ENCODE results near the gene SPACA1.
A peak's percentile ranks its signal among the peaks of the same experiment; 100 is the strongest.

The SPACA1 gene

DNA sequence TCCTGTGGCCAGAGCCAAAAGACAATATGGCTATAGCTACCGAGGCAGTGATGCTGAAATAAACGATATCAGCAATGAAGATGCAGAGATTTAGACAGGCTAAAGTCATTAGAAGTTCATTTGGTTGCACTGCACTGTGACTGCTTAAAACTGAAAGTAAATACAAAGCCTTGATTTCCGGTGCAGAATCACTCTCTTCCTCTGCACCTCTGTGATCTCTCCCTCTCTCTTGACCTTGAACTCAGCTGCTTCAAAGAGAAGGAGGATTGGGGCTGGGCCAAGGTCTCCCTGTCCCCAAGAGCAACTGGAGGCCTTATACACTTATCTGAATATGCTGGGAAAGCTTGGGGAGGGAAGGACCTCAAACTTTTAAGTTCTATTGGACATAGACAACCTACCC lies 34.6 kb upstream of the SPACA1 start:
- no peak for DNase-seq (ENCODE audit: low read depth)
- no peak overlapping the region for H3K4me3 ChIP-seq (ENCODE audit: low read length)
- TF ChIP-seq, protein P1, sequence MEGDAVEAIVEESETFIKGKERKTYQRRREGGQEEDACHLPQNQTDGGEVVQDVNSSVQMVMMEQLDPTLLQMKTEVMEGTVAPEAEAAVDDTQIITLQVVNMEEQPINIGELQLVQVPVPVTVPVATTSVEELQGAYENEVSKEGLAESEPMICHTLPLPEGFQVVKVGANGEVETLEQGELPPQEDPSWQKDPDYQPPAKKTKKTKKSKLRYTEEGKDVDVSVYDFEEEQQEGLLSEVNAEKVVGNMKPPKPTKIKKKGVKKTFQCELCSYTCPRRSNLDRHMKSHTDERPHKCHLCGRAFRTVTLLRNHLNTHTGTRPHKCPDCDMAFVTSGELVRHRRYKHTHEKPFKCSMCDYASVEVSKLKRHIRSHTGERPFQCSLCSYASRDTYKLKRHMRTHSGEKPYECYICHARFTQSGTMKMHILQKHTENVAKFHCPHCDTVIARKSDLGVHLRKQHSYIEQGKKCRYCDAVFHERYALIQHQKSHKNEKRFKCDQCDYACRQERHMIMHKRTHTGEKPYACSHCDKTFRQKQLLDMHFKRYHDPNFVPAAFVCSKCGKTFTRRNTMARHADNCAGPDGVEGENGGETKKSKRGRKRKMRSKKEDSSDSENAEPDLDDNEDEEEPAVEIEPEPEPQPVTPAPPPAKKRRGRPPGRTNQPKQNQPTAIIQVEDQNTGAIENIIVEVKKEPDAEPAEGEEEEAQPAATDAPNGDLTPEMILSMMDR (IDR thresholded peaks at IDR 0.05; ENCODE audit: insufficient read depth, low read depth, low read length, missing control alignments), result no peak

DNA sequence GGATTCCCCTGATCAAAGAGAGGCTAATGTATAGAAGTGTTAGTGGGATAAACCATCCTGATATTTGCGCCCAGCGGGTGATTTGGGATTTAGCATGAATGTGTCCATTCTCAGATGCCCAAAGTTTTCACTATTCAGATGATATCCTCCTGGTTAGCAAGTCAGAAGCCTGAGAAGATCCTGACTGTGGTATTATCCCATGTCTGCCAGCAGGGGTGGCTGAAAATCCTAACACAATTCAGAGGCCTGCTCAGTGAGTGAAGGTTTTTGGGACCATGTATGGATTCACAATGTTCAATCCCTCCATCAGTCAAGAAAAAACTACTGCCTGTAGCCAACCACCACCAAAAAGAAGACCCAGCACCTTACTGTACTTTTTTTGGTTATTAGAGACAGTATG lies 34.1 kb upstream of the SPACA1 start:
- no peak overlapping the region for H3K4me3 ChIP-seq (ENCODE audit: low read length)
- TF ChIP-seq, protein P1 (IDR thresholded peaks at IDR 0.05; ENCODE audit: insufficient read depth, low read depth, low read length, missing control alignments), result no peak
- DNase-seq (ENCODE audit: low read depth), result no peak

DNA sequence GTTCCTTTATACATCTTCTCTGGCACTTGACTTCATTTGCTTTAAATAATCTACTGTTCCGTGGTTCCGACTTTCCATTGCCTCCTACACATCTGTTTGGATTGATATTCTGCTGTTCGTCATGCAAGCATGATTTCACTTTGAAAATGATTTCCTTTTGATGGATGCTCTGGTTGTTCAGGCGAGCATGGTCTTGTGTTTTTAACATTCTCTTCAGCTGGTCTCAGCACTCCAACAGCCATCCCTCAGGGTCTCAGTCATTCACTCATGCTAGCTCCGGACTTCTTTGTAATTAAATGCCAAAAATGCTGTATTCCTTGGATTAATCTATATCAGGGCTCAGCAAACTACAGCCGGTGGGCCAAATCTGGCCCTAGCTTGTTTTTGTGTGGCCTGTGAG lies 27.2 kb upstream of the SPACA1 start:
- no peak for DNase-seq (ENCODE audit: low read depth)
- TF ChIP-seq, protein P1 (IDR thresholded peaks at IDR 0.05; ENCODE audit: insufficient read depth, low read depth, low read length, missing control alignments), result no peak
- no peak overlapping the region for H3K4me3 ChIP-seq (ENCODE audit: low read length)

DNA sequence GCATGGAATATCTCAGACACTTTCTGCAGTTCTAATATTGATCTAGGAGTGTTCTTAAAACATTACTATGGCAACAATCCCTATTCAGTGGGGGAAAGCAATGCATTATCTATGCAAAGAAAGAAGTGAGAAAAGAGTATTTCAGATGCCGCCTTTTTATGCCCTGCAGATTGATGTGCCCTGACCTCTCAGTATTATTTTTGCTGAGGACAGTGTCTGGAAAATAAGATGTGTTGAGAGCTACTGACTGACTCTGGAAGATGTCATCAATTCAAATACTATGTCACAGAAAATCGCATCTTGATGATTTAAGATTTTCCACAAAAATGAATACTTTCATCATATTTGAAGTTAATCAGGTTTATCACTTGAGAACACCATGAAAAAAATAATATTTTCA lies 22.9 kb upstream of the SPACA1 start:
- H3K4me3 ChIP-seq (ENCODE audit: low read length), result no peak overlapping the region
- DNase-seq (ENCODE audit: low read depth), result no peak
- TF ChIP-seq, protein P1 (IDR thresholded peaks at IDR 0.05; ENCODE audit: insufficient read depth, low read depth, low read length, missing control alignments), result no peak

DNA sequence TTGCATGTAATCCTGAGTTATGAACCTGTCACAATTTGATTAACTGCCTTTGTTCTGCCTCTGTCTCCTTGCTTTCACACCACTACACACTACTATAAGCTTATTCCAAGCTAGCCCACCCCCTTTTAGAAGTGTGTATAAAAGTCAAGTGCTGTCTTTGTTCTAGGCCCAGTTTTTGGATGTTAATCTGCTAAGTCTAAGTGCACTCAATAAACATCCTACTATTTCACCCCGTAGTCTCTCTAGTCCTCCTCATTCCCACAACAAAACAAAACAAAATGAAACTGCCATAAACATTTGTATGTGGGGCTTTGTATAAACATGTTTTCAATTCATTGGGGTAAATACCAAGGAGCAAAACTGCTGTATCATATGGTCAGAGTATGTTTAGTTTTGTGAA lies 16.1 kb upstream of the SPACA1 start:
- DNase-seq (ENCODE audit: low read depth), result peak; percentile 1
- TF ChIP-seq, protein P1 (IDR thresholded peaks at IDR 0.05; ENCODE audit: insufficient read depth, low read depth, low read length, missing control alignments), result no peak
- H3K4me3 ChIP-seq (ENCODE audit: low read length), result no peak overlapping the region

DNA sequence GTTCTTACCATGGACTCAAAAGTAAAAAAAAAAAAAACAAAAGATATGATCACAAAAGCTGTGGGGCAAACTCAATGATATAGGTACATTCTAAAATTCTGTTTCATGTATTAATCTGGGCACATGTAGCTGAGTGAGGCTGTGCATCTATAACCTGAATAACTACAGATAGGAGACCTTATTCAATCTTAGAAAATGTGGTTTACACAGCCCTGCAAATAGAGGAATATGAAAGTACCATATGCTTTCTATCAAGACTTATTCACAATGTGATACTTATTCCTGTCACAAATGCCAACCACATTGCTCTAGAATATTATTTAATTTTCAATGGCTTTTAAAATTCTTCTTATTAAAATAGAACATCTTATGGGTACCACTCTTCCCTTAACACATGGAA lies 3.1 kb upstream of the SPACA1 start:
- no peak for DNase-seq (ENCODE audit: low read depth)
- TF ChIP-seq, protein P1 (IDR thresholded peaks at IDR 0.05; ENCODE audit: insufficient read depth, low read depth, low read length, missing control alignments), result no peak
- no peak overlapping the region for H3K4me3 ChIP-seq (ENCODE audit: low read length)

DNA sequence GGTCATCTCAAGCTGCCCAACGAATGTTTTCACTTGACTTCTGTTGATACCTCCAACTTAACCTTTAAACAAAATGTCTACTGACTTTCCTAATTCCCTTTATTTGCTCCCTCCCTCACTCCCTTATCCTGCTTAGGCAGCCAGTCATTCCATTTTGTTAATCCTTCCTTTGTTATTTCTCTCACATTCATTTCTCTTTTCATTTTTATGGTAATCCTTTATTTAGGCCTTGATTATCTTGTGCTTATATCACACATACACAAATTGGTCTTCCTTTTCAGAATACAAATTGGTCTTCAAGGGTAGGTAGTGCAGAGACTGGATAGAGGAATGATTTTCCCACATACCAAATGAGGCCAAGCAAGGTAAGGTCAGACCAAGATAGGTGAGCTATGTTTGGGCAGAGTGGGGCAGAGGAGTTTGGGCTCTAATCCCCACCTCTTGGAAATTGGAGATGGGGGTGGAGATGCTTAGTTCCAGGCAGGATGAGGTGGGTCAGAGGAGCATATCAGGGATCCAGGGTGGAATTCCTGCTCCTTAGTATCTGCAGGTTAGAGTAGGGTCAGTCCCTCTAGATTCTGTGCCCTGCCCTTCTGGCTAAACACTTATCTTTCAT lies 2.0 kb upstream of the SPACA1 start:
- DNase-seq (ENCODE audit: low read depth), result no peak
- H3K4me3 ChIP-seq (ENCODE audit: low read length), result no peak overlapping the region
- TF ChIP-seq, protein P1 (IDR thresholded peaks at IDR 0.05; ENCODE audit: insufficient read depth, low read depth, low read length, missing control alignments), result no peak

Measured in epithelial cell of esophagus (primary cell).